Endodermal cell (in vitro differentiated cells): ENCODE results near the gene QPRT. TPM values are rescaled to one million over a fixed set of nuclear protein-coding genes. Genes with fewer than 3 reads are reported as not detected.
A peak's percentile ranks its signal among the peaks of the same experiment; 100 is the strongest.

Experiments
- DNase-seq: peaks from one replicate; pipeline ENCODE4 v3.0.0-alpha.2; 2017
- H3K27ac ChIP-seq: 2 replicates; pipeline ENCODE4 v1.5.1; 2013; ENCODE audit warnings: mild to moderate bottlenecking, low read depth, low read length, moderate library complexity
- H3K27me3 ChIP-seq: 2 replicates; pipeline ENCODE4 v1.6.1; 2013; ENCODE audit warnings: mild to moderate bottlenecking, low read length, moderate library complexity; ENCODE audit not compliant: insufficient read depth, control insufficient read depth, poor library complexity, severe bottlenecking
- H3K36me3 ChIP-seq: 2 replicates; pipeline ENCODE4 v1.7.0; 2013; ENCODE audit warnings: mild to moderate bottlenecking, low read length, moderate library complexity; ENCODE audit not compliant: control insufficient read depth, insufficient read depth
- H3K4me1 ChIP-seq: one replicate; pipeline ENCODE4 v1.7.0; 2013; ENCODE audit warnings: low read length; ENCODE audit not compliant: control insufficient read depth, insufficient read depth
- H3K4me3 ChIP-seq: 2 replicates; pipeline ENCODE4 v1.5.1; 2013; ENCODE audit warnings: mild to moderate bottlenecking, low read length, moderate library complexity
- H3K9ac ChIP-seq: 2 replicates; pipeline ENCODE4 v1.6.1; 2013; ENCODE audit warnings: mild to moderate bottlenecking, low read length, moderate library complexity; ENCODE audit not compliant: poor library complexity, severe bottlenecking; ENCODE audit errors: extremely low read depth
- H3K9me3 ChIP-seq: 2 replicates; pipeline ENCODE4 v1.6.1; 2013; ENCODE audit warnings: mild to moderate bottlenecking, low read length, moderate library complexity; ENCODE audit not compliant: control insufficient read depth
- H3K27ac Mint-ChIP-seq: 2 replicates; pipeline ENCODE4 v1.8.0; 2020; ENCODE audit warnings: mixed read lengths
- H3K27me3 Mint-ChIP-seq: 2 replicates; pipeline ENCODE4 v1.8.0; 2021; ENCODE audit warnings: mild to moderate bottlenecking, mixed read lengths; ENCODE audit not compliant: insufficient read depth
- H3K36me3 Mint-ChIP-seq: 2 replicates; pipeline ENCODE4 v1.8.0; 2020; ENCODE audit warnings: low read depth, mixed read lengths
- H3K4me1 Mint-ChIP-seq: 2 replicates; pipeline ENCODE4 v1.8.0; 2020; ENCODE audit warnings: mixed read lengths
- H3K4me3 Mint-ChIP-seq: 2 replicates; pipeline ENCODE4 v1.8.0; 2020; ENCODE audit warnings: mild to moderate bottlenecking, moderate library complexity, mixed read lengths
- H3K9me3 Mint-ChIP-seq: 2 replicates; pipeline ENCODE4 v1.8.0; 2020; ENCODE audit warnings: mild to moderate bottlenecking, mixed read lengths
- WGBS, 2 experiments: methylation state at CpG; one replicate each; pipeline versions ENCODE4 v1.1.5 to v1.1.7; 2013; ENCODE audit warnings: missing lambda C conversion rate in 2 of 2, mixed read lengths in 1 of 2; ENCODE audit not compliant: insufficient coverage in 1 of 2, insufficient read length in 1 of 2; 5-methylcytosine and 5-hydroxymethylcytosine counted together
- total RNA-seq, 2 donors: library from RNA; stranded (reverse); fragmentation: NEBNext Ultra II Directional in 1 of 2; extraction: Animal tissue kit (Norgen Biotek cat#: 25700) in 1 of 2; gene quantifications; 2 replicates in 1 of 2; 3 replicates in 1 of 2; pipeline ENCODE4 v1.2.1, GENCODE V29; 2021
- TF ChIP-seq, protein P1 (sequence below): fragments of 200-600 bp; sonication (generic); conservative IDR thresholded peaks from 2 replicates; pipeline ENCODE4 v1.5.0; 2021; ENCODE audit warnings: antibody characterized with exemption, mild to moderate bottlenecking

Gene QPRT
- total RNA-seq, 2 donors from 2014 or later: 92.3 to 109 TPM

- Histone ChIP-seq H3K36me3 (no peaks in the 10 kb centered on the region), H3K27ac (peak overlapping the region; percentile 53), H3K9me3 (no peaks in the 10 kb centered on the region), H3K9ac (no peak overlapping the region), H3K4me1 (no peaks in the 10 kb centered on the region), H3K4me3 (no peak overlapping the region), H3K27me3 (no peaks in the 10 kb centered on the region)
- peaks cover 5% of the 10 kb centered on the region for H3K4me1 Mint-ChIP-seq
- no peak overlapping the region for H3K4me3 Mint-ChIP-seq
- H3K9me3 Mint-ChIP-seq: no peaks in the 10 kb centered on the region
- no peak overlapping the region for H3K27ac Mint-ChIP-seq
- no peak for DNase-seq
- WGBS, 2 experiments: 87 to 93% methylated on average over 11 to 13 of the region's 13 CpGs
- TF ChIP-seq, protein P1, sequence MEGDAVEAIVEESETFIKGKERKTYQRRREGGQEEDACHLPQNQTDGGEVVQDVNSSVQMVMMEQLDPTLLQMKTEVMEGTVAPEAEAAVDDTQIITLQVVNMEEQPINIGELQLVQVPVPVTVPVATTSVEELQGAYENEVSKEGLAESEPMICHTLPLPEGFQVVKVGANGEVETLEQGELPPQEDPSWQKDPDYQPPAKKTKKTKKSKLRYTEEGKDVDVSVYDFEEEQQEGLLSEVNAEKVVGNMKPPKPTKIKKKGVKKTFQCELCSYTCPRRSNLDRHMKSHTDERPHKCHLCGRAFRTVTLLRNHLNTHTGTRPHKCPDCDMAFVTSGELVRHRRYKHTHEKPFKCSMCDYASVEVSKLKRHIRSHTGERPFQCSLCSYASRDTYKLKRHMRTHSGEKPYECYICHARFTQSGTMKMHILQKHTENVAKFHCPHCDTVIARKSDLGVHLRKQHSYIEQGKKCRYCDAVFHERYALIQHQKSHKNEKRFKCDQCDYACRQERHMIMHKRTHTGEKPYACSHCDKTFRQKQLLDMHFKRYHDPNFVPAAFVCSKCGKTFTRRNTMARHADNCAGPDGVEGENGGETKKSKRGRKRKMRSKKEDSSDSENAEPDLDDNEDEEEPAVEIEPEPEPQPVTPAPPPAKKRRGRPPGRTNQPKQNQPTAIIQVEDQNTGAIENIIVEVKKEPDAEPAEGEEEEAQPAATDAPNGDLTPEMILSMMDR: no peak
- no peaks in the 10 kb centered on the region for H3K27me3 Mint-ChIP-seq
- no peaks in the 10 kb centered on the region for H3K36me3 Mint-ChIP-seq
Measured at GRCh38 chr16:29674188-29674587, 4.8 kb upstream of the QPRT start.

GRCh38 chr16:29675811-29676643 is 3.0 kb upstream of the QPRT start:
- H3K36me3 Mint-ChIP-seq: peaks cover 5% of the 10 kb centered on the region
- TF ChIP-seq, protein P1: no peak
- H3K4me3 Mint-ChIP-seq: no peak overlapping the region
- H3K4me3 ChIP-seq: no peak overlapping the region
- 0 to 52% methylated on average over 1 to 3 of the region's 3 CpGs for WGBS, 2 experiments
- no peaks in the 10 kb centered on the region for H3K27me3 Mint-ChIP-seq
- no peak overlapping the region for H3K9ac ChIP-seq
- H3K4me1 ChIP-seq: no peaks in the 10 kb centered on the region
- peaks cover 11% of the 10 kb centered on the region for H3K4me1 Mint-ChIP-seq
- no peaks in the 10 kb centered on the region for H3K9me3 Mint-ChIP-seq
- peak overlapping the region; percentile 26 for H3K27ac ChIP-seq
- no peaks in the 10 kb centered on the region for H3K27me3 ChIP-seq
- no peak overlapping the region for H3K27ac Mint-ChIP-seq
- no peaks in the 10 kb centered on the region for H3K9me3 ChIP-seq
- H3K36me3 ChIP-seq: peaks cover 3% of the 10 kb centered on the region
- peak; percentile 74 for DNase-seq

- H3K27me3 Mint-ChIP-seq: no peaks in the 10 kb centered on the region
- no peak for DNase-seq
- no peak overlapping the region for H3K4me3 ChIP-seq
- H3K9ac ChIP-seq: no peak overlapping the region
- peak overlapping the region; percentile 55 for H3K27ac Mint-ChIP-seq
- no peaks in the 10 kb centered on the region for H3K4me1 ChIP-seq
- TF ChIP-seq, protein P1: no peak
- no peaks in the 10 kb centered on the region for H3K9me3 Mint-ChIP-seq
- peaks cover 11% of the 10 kb centered on the region for H3K4me1 Mint-ChIP-seq
- H3K36me3 Mint-ChIP-seq: peaks cover 11% of the 10 kb centered on the region
- no peak overlapping the region for H3K27ac ChIP-seq
- 95 to 96% methylated on average over 14 to 23 of the region's 23 CpGs for WGBS, 2 experiments
- H3K36me3 ChIP-seq: peaks cover 5% of the 10 kb centered on the region
- no peaks in the 10 kb centered on the region for H3K27me3 ChIP-seq
- H3K4me3 Mint-ChIP-seq: no peak overlapping the region
- H3K9me3 ChIP-seq: no peaks in the 10 kb centered on the region
Measured at GRCh38 chr16:29676989-29677785, 1.8 kb upstream of the QPRT start.
